ENCODE measurements around the gene CELF4. TPM values are rescaled to one million over a fixed set of nuclear protein-coding genes. Genes with fewer than 3 reads are reported as not detected.

Gene CELF4
- polyA plus RNA-seq, 1 donor (not counting 4 experiments of a cell fraction or from before 2014, with no cell fraction given) = not detected

DNA sequence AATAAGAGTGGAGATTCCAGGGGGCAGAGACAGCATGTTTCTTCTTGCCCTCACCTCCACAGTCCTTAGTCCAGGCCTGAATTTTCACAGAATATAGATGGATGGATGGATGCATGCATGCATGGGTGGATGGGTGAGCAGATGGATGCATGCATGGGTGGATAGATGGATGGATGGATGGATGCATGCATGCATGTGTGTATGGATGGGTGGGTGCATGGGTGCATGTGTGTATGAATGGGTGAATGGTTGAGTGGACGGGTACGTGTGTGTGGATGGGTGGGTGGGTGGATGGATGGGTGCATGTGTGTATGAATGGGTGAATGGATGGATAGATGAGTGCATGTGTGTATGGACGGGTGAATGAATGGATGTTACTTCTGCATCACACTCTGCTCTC, 153.3 kb downstream of the CELF4 start:
- Histone ChIP-seq H3K27ac (ENCODE audit: control insufficient read depth, insufficient read depth, low read length) (no peak overlapping the region), H4K20me1 (ENCODE audit: control insufficient read depth, extremely low read depth, insufficient read depth, low read length) (no peaks in the 10 kb centered on the region), H3K9me3 (ENCODE audit: control insufficient read depth, low read depth, low read length) (no peaks in the 10 kb centered on the region), H3K36me3 (ENCODE audit: control insufficient read depth in 2 of 2, extremely low read depth in 1 of 2, insufficient read depth in 2 of 2, low read length in 2 of 2) (no peaks in the 10 kb centered on the region), H3K4me2 (ENCODE audit: control insufficient read depth, extremely low read depth, insufficient read depth, low read depth, low read length) (no peak overlapping the region), H3K9me1 (ENCODE audit: control insufficient read depth, extremely low read depth, insufficient read depth, low read length) (no peaks in the 10 kb centered on the region), H3K9ac (ENCODE audit: control insufficient read depth, extremely low read depth, insufficient read depth, low read length) (no peak overlapping the region), H3K79me2 (ENCODE audit: control insufficient read depth, insufficient read depth, low read length) (no peaks in the 10 kb centered on the region), H2AFZ (ENCODE audit: control insufficient read depth, low read length) (no peak overlapping the region), H3K4me1 (ENCODE audit: control insufficient read depth, extremely low read depth, insufficient read depth, low read length) (no peaks in the 10 kb centered on the region), H3K27me3 (ENCODE audit: control insufficient read depth, extremely low read depth, insufficient read depth, low read length) (no peaks in the 10 kb centered on the region), H3K4me3 (ENCODE audit: control insufficient read depth in 2 of 3, extremely low read depth in 1 of 3, insufficient read depth in 2 of 3, low read depth in 1 of 3, low read length in 3 of 3) (no peak overlapping the region)
- dilution Hi-C loops (cut with MboI; ENCODE audit: extremely low pct_ligation_motif_present, low sequenced_read_pairs) = no loop called here
- FAIRE-seq = no peak
- TF ChIP-seq, protein P1, sequence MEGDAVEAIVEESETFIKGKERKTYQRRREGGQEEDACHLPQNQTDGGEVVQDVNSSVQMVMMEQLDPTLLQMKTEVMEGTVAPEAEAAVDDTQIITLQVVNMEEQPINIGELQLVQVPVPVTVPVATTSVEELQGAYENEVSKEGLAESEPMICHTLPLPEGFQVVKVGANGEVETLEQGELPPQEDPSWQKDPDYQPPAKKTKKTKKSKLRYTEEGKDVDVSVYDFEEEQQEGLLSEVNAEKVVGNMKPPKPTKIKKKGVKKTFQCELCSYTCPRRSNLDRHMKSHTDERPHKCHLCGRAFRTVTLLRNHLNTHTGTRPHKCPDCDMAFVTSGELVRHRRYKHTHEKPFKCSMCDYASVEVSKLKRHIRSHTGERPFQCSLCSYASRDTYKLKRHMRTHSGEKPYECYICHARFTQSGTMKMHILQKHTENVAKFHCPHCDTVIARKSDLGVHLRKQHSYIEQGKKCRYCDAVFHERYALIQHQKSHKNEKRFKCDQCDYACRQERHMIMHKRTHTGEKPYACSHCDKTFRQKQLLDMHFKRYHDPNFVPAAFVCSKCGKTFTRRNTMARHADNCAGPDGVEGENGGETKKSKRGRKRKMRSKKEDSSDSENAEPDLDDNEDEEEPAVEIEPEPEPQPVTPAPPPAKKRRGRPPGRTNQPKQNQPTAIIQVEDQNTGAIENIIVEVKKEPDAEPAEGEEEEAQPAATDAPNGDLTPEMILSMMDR (optimal IDR thresholded peaks at IDR 0.05 in 1 of 3, IDR thresholded peaks at IDR 0.05 in 1 of 3, conservative IDR thresholded peaks at IDR 0.05 in 1 of 3; ENCODE audit: extremely low read depth in 1 of 3, insufficient read depth in 2 of 3, low read length in 3 of 3) = no peak
- no peak for TF ChIP-seq EZH2 (IDR thresholded peaks at IDR 0.05; ENCODE audit: low read length)
- DNase-seq (ENCODE audit: low read depth, low spot score) = no peak

DNA sequence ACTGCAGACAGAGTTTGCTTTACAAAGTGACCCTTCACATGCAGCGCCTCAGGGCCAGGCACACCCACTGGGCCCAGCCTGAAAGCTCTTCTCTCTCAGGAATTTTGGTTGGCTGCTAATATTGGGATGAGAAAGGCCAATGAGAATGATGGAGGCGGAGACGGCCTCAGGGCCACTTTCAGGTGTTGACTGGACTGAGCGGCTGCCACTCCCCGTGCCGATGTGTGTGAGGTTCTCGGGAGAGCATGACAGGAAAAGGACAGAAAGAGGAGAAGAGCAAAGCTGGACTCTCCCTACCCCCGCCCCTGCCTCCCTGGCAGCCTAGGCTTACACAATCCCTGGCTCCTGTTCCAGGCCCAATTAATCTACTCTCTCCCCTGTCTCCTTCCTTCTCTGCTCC, 155.7 kb downstream of the CELF4 start:
- Histone ChIP-seq H3K9me1 (ENCODE audit: control insufficient read depth, extremely low read depth, insufficient read depth, low read length) (no peaks in the 10 kb centered on the region), H4K20me1 (ENCODE audit: control insufficient read depth, extremely low read depth, insufficient read depth, low read length) (no peaks in the 10 kb centered on the region), H3K4me1 (ENCODE audit: control insufficient read depth, extremely low read depth, insufficient read depth, low read length) (no peaks in the 10 kb centered on the region), H3K27ac (ENCODE audit: control insufficient read depth, insufficient read depth, low read length) (no peak overlapping the region), H3K9me3 (ENCODE audit: control insufficient read depth, low read depth, low read length) (no peaks in the 10 kb centered on the region), H3K9ac (ENCODE audit: control insufficient read depth, extremely low read depth, insufficient read depth, low read length) (no peak overlapping the region), H3K4me2 (ENCODE audit: control insufficient read depth, extremely low read depth, insufficient read depth, low read depth, low read length) (no peak overlapping the region), H3K4me3 (ENCODE audit: control insufficient read depth in 2 of 3, extremely low read depth in 1 of 3, insufficient read depth in 2 of 3, low read depth in 1 of 3, low read length in 3 of 3) (no peak overlapping the region), H3K36me3 (ENCODE audit: control insufficient read depth in 2 of 2, extremely low read depth in 1 of 2, insufficient read depth in 2 of 2, low read length in 2 of 2) (no peaks in the 10 kb centered on the region), H3K79me2 (ENCODE audit: control insufficient read depth, insufficient read depth, low read length) (no peaks in the 10 kb centered on the region), H2AFZ (ENCODE audit: control insufficient read depth, low read length) (no peak overlapping the region), H3K27me3 (ENCODE audit: control insufficient read depth, extremely low read depth, insufficient read depth, low read length) (no peaks in the 10 kb centered on the region)
- FAIRE-seq = no peak
- TF ChIP-seq, protein P1 (optimal IDR thresholded peaks at IDR 0.05 in 1 of 3, IDR thresholded peaks at IDR 0.05 in 1 of 3, conservative IDR thresholded peaks at IDR 0.05 in 1 of 3; ENCODE audit: extremely low read depth in 1 of 3, insufficient read depth in 2 of 3, low read length in 3 of 3) = no peak
- TF ChIP-seq EZH2 (IDR thresholded peaks at IDR 0.05; ENCODE audit: low read length) = no peak
- dilution Hi-C loops (cut with MboI; ENCODE audit: extremely low pct_ligation_motif_present, low sequenced_read_pairs) = no loop called here
- no peak for DNase-seq (ENCODE audit: low read depth, low spot score)

Data from keratinocyte (primary cell).